IPS-NIHi7 (cell line): ENCODE data around the gene TMEM17.

Experiments used
- DNase-seq: peaks from one replicate; pipeline ENCODE4 v3.0.0; 2012; ENCODE audit warnings: mixed read lengths; ENCODE audit errors: extremely low spot score

The TMEM17 gene

GRCh38 chr2:62455957-62456692 lies 49.9 kb downstream of the TMEM17 start:
- no peak for DNase-seq

- DNase-seq = no peak
Measured at GRCh38 chr2:62453955-62454354, 52.0 kb downstream of the TMEM17 start.

- no peak for DNase-seq
Measured at GRCh38 chr2:62452701-62453454, 53.1 kb downstream of the TMEM17 start.

DNA sequence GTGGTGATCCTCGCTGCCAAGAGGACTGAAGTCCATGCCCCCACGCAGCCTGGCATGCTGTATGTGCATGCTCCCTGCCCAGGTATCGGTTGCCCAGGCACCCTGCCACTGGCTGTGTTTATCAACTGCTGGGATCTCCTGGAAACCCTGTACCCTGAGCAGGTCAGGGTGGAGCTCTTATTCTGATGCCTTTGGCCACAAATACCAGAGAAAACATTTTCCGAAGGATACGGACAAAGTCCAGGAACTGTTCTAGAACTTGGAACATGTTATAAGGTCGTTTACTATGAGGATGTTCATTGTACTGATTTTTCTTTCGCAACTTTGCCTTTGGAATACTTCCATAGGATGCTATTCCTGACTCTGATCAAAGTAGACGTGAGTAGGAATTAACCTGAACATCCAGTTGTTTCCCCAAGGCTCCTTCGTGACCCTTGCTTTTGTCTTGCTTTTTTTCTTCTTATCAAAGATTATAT lies 55.2 kb downstream of the TMEM17 start:
- no peak for DNase-seq
